ENCODE data around the gene SOCS6.
A peak's percentile ranks its signal among the peaks of the same experiment; 100 is the strongest.
"Not testable (repeated sequence)": the region's sequence is repeated elsewhere in the genome, so short reads cannot be mapped to it uniquely, and the experiment has no call there.

Gene SOCS6

GRCh38 chr18:70288851-70289328 is at the start of gene SOCS6:
SOCS6 (plus strand) TSS chr18:70289045; CDS start chr18:70324669, 35,624 bp downstream.
- peak; percentile 3 for DNase-seq (ENCODE audit: low spot score)

GRCh38 chr18:70243131-70243929 is 45.5 kb upstream of the SOCS6 start:
- no peak for DNase-seq (ENCODE audit: low spot score)

- DNase-seq (ENCODE audit: low spot score), result no peak
Observed at GRCh38 chr18:70246061-70246466, 42.8 kb upstream of the SOCS6 start.

GRCh38 chr18:70249118-70249517 is 39.7 kb upstream of the SOCS6 start:
- no peak for DNase-seq (ENCODE audit: low spot score)

GRCh38 chr18:70249861-70250260 is 39.0 kb upstream of the SOCS6 start:
- DNase-seq (ENCODE audit: low spot score), result not testable (repeated sequence)

GRCh38 chr18:70250781-70251180 is 38.1 kb upstream of the SOCS6 start:
- DNase-seq (ENCODE audit: low spot score), result no peak

- no peak for DNase-seq (ENCODE audit: low spot score)
Observed at GRCh38 chr18:70256184-70256583, 32.7 kb upstream of the SOCS6 start.

GRCh38 chr18:70256994-70257393 is 31.9 kb upstream of the SOCS6 start:
- no peak for DNase-seq (ENCODE audit: low spot score)

GRCh38 chr18:70258243-70258642 is 30.6 kb upstream of the SOCS6 start:
- DNase-seq (ENCODE audit: low spot score), result no peak

- DNase-seq (ENCODE audit: low spot score), result no peak
Observed at GRCh38 chr18:70260683-70261082, 28.2 kb upstream of the SOCS6 start.

GRCh38 chr18:70261141-70261788 is 27.6 kb upstream of the SOCS6 start:
- no peak for DNase-seq (ENCODE audit: low spot score)

- no peak for DNase-seq (ENCODE audit: low spot score)
Observed at GRCh38 chr18:70263336-70263735, 25.5 kb upstream of the SOCS6 start.

- no peak for DNase-seq (ENCODE audit: low spot score)
Observed at GRCh38 chr18:70271742-70272141, 17.1 kb upstream of the SOCS6 start.

- no peak for DNase-seq (ENCODE audit: low spot score)
Observed at GRCh38 chr18:70273021-70273420, 15.8 kb upstream of the SOCS6 start.

GRCh38 chr18:70276416-70277191 is 12.2 kb upstream of the SOCS6 start:
- DNase-seq (ENCODE audit: low spot score), result no peak

GRCh38 chr18:70279470-70279869 is 9.4 kb upstream of the SOCS6 start:
- no peak for DNase-seq (ENCODE audit: low spot score)

- DNase-seq (ENCODE audit: low spot score), result no peak
Observed at GRCh38 chr18:70280007-70280925, 8.6 kb upstream of the SOCS6 start.

- no peak for DNase-seq (ENCODE audit: low spot score)
Observed at GRCh38 chr18:70284976-70285620, 3.7 kb upstream of the SOCS6 start.

GRCh38 chr18:70287731-70288130 is 1.1 kb upstream of the SOCS6 start:
- no peak for DNase-seq (ENCODE audit: low spot score)

GRCh38 chr18:70288171-70288850 is 534 bp upstream of the SOCS6 start:
- DNase-seq (ENCODE audit: low spot score), result no peak
